Stimulated activated CD4-positive, alpha-beta T cell treated with anti-CD3 and anti-CD28 coated beads, Interleukin-4, amount 100 ng/mL, for 24 hours (primary cell): ENCODE data around the gene ARHGEF12.
"Not testable (repeated sequence)": the region's sequence is repeated elsewhere in the genome, so short reads cannot be mapped to it uniquely, and the experiment has no call there.

Experiments
- DNase-seq: peaks from one replicate; pipeline ENCODE4 v3.0.0-alpha.2; 2020

Gene ARHGEF12

GRCh38 chr11:120441592-120441991 is 105.4 kb downstream of the ARHGEF12 start:
- DNase-seq: no peak

DNA sequence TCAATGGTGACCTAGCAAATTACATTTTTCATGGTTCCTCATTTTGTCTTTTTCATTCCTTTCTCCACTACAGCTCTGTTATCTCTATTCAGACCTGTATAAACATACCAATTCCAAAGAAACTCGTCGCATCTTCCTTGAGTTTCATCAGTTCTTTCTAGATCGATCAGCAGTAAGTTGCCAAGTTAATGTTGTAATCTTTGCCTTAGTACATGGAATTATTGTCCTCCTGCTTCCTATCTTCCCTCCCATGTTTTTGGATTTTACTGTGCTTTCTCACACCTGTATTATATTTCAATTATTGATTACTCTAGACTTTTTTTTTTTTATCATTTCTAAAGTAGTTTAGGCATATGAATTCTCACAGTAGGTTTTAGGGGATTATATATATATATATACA is 105.8 kb downstream of the ARHGEF12 start:
- DNase-seq: no peak

DNA sequence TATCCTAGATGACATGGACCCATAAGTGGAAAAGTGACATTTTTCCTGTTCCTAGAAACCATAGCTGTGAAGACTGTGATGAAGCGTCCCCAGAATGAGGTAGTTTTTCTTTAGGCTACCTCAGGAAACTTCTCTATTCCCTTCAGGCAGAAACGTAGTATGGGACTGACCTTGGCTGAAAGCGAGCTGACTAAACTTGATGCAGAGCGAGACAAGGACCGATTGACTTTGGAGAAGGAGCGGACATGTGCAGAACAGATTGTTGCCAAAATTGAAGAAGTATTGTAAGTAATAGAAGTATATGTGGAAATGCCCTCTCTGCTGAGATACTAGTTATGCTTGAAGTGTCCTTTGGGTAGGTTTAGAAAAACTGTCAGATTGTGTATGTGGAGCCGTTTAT is 110.6 kb downstream of the ARHGEF12 start:
- DNase-seq: no peak

DNA sequence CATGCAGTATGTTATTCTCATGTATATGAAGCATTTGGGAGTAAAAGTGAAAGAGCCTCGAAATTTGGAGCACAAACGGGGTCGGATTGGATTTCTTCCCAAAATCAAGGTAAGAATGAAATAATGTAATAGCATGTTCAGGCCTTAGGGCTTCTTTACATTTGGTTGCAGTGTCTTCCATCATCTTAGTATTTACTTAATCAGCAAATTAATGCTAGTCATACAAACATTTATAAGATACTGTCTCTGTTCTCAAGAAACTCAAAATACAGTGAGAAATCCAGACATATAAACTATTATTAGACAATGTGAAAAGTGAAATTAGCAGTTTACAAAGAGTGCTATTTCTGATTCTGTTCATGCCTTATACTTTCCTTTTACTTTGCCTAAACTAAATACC is 112.0 kb downstream of the ARHGEF12 start:
- DNase-seq: no peak

DNA sequence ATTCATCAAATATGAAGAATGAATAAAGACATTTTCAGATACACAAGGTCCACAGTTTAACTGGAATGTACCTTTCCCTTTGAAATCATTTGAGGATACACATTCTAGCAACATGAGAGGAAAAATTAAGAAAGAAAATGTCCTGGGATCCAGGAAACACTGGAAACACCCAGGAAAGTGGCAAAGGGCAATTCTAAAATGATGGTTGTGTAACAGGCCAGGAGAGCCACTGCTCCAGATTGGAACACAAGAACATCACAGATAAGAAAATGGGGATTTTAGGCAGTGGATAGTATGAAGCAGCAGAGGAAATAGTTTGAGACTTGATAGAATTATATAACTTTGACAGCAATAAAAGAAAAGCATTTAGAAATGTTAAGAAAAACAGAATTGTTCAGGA is 119.3 kb downstream of the ARHGEF12 start:
- DNase-seq: no peak

DNA sequence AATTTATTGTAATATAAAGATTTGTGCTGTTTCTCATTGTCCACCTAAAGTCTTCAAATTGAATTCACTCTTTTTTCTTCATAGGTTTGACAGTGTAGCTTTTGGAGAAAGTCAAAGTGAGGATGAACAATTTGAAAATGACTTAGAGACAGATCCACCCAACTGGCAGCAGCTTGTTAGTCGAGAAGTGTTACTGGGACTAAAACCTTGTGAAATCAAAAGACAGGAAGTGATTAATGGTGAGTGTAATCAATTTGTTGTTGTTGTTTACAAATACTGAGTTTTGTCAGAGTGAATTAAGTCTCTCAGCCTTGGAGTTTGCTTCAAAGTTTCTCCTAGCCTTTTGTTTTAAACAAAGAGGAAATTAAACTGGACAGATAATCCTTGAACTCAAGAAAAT is 121.8 kb downstream of the ARHGEF12 start:
- no peak for DNase-seq

DNA sequence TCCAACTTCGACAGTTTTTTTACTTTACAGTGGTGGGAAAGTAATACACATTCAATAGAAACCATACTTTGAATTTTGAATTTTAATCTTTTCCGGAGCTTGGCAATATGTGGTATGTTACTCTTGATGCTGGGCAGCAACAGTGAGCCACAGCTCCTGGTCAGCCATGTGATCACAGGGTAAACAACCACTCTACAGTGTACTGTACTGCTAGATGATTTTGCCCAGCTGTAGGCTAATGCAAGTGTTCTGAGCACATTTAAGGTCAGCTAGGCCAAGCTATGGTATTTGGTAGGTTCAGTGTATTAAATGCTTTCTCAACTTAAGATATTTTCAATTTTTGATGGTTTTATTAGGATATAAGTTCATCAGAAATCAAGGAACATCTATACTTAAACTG is 126.6 kb downstream of the ARHGEF12 start:
- no peak for DNase-seq

DNA sequence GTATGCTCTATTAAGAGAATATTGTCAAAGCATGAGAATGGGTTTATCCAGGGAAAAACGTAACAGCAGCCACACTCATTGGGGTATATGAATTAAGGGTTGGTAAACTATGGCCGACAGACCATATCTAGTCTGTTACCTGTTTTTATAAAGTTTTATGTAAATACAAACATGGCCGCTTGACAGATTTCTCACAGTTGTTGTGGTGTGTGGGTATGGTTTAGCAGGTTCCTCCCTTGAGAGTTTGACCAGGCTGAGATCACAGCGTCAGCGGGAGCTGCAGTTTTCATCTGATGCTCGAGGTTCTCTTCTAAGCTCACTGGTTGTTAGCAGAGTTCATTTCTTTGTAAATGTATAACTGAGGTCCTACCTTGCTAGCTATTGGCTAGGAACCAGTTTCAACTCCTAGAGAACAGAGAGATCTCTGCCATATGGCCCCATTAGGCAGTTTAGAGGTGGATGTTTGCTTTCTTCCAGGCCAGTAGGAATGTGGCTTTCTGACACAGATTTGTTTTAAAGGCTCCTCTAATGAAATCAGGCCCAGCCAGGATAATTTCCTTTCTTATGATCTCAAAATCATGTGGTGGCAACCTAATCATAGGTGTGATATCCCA is 129.8 kb downstream of the ARHGEF12 start:
- DNase-seq: no peak

GRCh38 chr11:120467627-120468026 is 131.4 kb downstream of the ARHGEF12 start:
- no peak for DNase-seq

GRCh38 chr11:120471131-120471530 is 134.9 kb downstream of the ARHGEF12 start:
- DNase-seq: no peak

DNA sequence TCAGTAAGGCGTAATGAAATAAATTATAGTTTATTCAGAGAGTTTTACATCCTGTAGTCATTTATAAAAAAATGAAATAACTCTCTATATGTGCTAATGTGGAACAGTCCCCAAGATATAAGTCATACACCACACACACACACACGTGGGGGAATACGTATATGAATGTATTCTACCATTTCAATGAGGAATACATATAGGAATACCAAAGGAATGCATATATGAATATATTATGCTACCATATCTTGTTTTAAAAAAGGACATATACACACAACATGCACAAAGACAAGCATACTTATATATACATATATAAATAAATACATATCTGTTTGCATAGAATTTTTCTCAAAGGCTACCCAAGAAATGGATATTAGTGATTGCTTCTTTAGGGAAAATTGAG is 135.8 kb downstream of the ARHGEF12 start:
- no peak for DNase-seq

DNA sequence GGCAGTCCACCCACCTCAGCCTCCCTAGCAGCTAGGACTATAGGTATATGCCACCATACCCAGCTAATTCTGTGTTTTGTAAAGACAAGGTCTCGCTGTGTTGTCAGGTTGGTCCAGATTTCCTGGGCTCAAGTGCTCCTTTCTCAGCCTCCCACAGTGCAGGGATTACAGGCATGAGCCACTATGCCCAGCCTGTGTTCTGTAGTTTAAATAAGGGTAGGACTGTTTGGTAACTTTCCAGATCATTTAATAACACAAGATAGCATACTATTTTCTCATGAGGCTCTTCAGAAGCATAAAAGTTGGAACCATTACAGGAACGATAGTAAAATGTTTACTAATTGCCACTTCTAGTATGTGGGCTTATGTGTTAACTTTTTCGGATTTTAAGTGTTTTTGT is 137.3 kb downstream of the ARHGEF12 start:
- DNase-seq: no peak

- DNase-seq: no peak
These were observed 145.9 kb downstream of the ARHGEF12 start for GRCh38 chr11:120482149-120482548.

GRCh38 chr11:120484722-120485121 is 148.5 kb downstream of the ARHGEF12 start:
- DNase-seq: no peak

DNA sequence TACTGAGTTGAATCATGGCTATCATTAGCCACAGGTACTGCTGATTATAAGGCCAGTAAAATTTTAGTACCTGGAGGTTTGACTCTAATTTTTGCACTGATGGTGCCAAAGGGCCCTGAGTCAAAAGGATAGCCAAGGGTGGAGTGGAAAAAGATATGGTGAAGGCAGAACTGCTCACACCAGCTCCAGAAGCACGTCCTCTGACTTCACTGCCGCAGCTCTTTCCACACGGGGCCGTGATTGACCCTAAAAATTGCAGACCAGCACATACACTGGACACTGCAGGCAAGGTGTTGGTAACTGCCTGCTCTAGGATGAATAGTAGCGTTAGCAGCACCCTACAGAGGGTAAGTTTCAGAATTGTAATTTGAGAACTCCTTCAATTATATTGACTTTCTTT is 149.9 kb downstream of the ARHGEF12 start:
- DNase-seq: no peak

DNA sequence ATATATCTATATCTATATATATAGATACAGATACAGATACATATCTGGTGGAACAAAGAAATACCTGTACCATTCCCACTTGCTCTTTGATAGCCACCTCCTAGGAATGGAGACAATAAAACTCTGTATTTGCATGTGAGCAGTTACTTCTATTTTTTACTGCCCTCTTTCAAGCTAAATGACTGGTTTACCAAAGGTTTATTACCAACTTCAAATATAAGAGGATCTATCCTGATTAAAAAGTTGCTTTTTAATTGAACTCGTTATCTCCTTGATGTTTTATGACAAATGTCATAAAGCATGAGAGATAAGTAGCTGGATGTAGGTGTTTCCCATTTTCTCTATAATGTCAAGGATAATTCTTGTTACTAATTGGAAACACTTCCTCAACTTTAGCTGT is 153.6 kb downstream of the ARHGEF12 start:
- no peak for DNase-seq

- DNase-seq: no peak
These were observed 156.3 kb downstream of the ARHGEF12 start for GRCh38 chr11:120492486-120492885.

- no peak for DNase-seq
These were observed 158.4 kb downstream of the ARHGEF12 start for GRCh38 chr11:120494595-120494994.

DNA sequence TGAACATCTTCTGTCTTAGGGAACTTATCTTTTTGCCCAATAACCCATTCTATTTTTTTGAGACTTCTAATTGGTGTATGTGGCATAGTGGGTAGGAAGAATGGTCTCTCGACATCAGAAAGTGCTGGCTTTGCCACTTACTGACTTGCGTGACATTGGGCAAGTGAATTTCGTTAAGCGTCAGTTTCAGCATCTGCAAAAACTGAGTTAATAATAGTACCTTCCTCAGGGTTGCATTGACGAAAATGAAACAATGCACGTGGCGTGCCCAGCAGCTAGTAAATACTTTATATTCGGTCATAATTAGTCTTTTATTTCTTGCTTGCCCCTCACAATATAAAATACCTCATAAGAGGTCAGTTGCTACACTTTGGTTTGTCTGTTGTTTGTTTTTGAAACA is 162.9 kb downstream of the ARHGEF12 start:
- no peak for DNase-seq

- DNase-seq: no peak
These were observed 163.6 kb downstream of the ARHGEF12 start for GRCh38 chr11:120499859-120500258.

- DNase-seq: no peak
These were observed 164.3 kb downstream of the ARHGEF12 start for GRCh38 chr11:120500414-120501071.

DNA sequence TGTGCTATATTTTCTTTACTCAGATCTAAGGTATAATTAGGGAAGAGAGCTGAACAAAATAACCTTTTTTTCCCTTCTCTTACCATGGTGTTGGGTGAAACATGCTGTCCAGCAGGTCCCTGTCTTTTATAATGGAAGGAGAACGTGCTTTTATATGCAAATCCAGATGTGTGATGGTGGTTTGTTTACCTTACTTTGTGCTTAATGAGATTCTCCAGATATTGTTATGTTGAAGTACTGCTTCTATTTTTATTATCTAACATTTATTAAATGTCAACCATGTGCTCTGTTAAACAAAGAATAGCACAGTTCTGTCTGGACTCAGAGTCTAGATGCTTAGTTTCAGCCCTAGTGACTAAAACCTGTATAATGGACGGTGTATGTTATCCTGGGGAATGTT is 165.2 kb downstream of the ARHGEF12 start:
- no peak for DNase-seq

- no peak for DNase-seq
These were observed 166.0 kb downstream of the ARHGEF12 start for GRCh38 chr11:120501976-120502755.

- not testable (repeated sequence) for DNase-seq
These were observed 167.3 kb downstream of the ARHGEF12 start for GRCh38 chr11:120503529-120503928.
